GM18508 (cell line): ENCODE measurements around the gene SLF2.
A peak's percentile ranks its signal among the peaks of the same experiment; 100 is the strongest.

Source experiments
- ATAC-seq: cut with Tn5 transposase; IDR thresholded peaks from one replicate; pipeline ENCODE4 v1.9.1; 2021; ENCODE audit warnings: moderate number of reproducible peaks; ENCODE audit not compliant: insufficient read depth, unreplicated experiment

Gene SLF2, protein sequence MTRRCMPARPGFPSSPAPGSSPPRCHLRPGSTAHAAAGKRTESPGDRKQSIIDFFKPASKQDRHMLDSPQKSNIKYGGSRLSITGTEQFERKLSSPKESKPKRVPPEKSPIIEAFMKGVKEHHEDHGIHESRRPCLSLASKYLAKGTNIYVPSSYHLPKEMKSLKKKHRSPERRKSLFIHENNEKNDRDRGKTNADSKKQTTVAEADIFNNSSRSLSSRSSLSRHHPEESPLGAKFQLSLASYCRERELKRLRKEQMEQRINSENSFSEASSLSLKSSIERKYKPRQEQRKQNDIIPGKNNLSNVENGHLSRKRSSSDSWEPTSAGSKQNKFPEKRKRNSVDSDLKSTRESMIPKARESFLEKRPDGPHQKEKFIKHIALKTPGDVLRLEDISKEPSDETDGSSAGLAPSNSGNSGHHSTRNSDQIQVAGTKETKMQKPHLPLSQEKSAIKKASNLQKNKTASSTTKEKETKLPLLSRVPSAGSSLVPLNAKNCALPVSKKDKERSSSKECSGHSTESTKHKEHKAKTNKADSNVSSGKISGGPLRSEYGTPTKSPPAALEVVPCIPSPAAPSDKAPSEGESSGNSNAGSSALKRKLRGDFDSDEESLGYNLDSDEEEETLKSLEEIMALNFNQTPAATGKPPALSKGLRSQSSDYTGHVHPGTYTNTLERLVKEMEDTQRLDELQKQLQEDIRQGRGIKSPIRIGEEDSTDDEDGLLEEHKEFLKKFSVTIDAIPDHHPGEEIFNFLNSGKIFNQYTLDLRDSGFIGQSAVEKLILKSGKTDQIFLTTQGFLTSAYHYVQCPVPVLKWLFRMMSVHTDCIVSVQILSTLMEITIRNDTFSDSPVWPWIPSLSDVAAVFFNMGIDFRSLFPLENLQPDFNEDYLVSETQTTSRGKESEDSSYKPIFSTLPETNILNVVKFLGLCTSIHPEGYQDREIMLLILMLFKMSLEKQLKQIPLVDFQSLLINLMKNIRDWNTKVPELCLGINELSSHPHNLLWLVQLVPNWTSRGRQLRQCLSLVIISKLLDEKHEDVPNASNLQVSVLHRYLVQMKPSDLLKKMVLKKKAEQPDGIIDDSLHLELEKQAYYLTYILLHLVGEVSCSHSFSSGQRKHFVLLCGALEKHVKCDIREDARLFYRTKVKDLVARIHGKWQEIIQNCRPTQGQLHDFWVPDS

DNA sequence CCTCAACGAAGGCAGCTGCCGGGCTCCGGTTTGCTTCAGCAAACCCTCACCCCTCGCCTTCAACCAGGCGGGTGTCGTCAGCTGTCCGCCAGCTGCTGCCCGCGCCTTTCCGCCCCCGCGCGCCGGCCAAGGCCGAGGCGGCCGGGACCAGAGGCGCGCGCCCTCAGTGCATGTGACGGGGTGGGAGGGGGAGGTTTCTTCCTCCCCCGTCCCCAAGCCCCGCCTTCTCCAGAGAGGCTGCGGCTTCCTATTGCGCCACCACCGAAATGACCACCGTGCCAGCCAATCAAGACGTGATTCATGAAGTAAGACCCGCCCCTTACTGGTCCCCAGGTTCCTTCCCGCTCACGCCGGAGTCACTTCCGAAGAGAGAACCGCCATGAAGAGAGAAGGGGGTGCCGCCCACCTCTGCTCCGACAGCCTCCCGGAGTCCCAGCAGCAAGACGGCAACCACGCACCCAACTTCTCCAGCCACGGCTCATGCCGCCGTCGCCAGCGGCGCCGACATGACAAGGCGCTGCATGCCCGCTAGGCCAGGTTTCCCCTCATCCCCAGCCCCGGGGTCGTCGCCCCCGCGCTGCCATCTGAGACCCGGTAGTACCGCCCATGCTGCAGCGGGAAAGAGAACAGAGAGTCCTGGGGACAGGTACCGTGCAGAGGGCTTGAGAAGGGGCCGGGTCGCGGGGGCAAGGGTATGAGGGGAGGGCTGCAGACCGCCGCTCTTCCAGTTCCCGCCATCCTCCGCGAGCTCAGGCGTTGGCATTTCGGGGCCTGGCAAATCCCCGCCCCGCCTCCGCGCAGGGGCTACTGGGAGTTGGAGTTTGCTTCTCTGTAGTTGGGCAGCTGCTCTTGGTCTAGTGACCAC is at the start of gene SLF2:
Gene SLF2 (plus strand): TSS at position 359 of the 865 bp plus-strand sequence. CDS start 148 bp downstream, at position 507.
- peak; percentile 84 for ATAC-seq

DNA sequence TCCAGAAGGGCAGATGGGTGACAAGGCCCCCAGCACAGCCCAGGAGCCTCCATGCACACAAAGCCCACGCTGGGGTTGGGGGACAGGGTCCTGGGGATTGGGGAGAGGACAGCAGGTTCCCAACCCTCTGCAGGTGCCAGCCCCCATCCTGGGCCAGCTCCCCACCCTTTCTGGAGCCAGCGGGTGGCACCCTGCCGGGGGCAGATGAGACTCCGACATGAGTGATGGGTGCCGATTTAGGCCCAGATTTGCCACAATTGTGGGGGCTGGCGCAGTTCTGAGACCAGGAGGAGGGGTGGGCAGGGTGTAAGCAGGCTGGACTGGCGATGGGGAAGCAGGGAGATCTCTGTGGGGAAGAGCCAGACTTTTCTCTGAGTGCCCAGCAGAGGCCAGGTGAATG is 49.3 kb upstream of the SLF2 start:
- ATAC-seq: no peak

DNA sequence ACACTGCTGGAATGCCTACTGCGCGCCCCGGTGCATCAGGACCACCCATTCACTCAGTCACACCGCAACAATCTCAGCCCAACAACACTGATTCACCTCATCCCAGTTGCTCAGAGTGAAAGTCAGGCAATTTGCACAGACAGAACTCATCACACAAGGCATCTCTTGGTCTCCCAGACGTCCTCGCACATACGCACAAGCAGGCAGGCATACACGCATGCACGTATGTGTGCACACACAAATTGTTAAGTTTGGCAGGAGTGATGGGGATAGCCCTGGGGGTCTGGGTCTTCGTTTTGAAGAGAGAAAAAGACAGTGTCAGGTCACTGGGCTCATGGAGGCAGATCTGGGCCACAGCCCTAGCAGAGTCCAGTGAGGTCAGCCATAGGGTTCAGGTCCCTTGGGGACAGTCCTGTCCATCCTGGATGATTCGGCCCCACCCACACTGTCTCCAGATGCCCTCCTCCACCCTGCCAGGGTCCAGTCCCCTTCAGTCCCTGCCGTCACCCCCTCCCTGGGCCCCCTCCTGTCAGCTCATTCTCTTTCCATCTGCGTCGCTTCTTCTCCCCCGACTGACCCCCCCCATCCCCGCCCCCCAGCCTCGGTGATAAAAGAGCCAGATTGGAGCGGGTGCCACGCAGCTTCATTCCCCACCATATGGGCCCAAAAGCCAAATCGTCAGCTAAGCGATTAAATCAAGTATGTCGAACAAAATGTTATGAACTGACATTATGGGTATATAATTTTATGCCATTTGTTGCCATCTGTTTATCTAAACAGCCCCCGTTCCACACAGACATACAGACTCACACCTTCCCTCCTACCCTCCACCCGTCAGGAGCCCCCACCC is 48.5 kb upstream of the SLF2 start:
- no peak for ATAC-seq

DNA sequence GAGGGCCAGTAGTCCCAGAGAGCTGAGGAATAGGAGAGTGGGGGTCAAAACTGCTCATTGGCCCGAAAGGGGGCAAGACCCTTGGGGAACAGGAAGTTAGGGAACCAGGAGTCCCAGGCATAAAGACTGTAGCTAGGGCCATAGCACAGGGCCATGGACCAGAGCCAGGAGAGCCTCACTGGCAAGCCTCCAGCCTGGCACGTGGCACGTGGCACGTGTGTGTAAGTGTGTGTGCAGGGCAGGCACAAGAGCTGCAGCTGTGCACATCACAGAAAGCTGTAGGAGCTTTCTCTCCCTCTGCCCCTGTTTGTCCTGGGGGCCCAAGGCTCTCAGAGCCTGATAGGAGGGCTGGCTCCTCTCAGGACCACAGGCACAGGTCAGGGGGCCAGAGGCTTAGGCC is 47.8 kb upstream of the SLF2 start:
- ATAC-seq: no peak

DNA sequence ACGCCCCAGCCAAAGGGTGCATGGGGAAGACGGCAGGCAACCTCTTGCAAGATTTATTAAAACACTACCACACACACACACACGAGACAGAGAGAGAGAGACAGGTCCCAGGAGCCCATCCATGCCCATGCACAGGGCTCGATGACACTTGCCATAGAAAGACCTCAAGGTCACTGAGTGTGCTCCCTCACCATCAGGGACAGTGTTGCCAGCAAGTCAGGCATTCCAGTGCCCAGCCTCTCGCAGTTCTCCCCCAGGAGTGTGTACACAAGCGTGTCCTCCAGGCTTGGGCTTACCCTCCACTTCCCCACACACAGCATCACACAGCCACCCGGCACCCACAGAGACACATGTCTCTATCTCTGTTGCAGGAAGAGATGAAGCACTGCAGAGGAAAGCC is 46.8 kb upstream of the SLF2 start:
- ATAC-seq: no peak

DNA sequence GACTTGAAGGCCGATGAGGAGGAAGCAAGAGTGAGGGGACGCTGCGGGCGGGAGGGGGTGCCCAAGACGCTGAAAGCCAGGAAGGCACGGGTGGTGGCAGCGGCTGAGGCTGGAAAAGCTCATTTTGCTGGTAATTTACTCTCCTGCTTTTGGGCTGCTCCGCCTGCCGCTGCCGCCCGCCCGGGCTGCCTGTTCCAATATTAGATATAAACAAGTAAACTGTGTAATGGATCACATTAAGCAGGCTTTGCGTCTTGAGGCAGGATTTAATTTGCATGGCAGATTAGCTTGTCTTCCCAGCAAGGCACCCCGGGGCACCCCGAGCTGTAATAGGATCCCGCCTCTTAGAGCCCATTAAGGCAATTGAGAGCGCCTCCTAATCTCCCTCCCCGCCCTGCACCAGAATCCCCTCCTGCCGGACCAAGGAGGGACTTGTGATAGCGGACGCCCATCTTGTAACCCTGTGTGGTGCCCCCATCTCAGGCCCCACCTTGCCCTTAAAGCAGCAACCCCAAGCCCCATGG is 46.1 kb upstream of the SLF2 start:
- no peak for ATAC-seq

DNA sequence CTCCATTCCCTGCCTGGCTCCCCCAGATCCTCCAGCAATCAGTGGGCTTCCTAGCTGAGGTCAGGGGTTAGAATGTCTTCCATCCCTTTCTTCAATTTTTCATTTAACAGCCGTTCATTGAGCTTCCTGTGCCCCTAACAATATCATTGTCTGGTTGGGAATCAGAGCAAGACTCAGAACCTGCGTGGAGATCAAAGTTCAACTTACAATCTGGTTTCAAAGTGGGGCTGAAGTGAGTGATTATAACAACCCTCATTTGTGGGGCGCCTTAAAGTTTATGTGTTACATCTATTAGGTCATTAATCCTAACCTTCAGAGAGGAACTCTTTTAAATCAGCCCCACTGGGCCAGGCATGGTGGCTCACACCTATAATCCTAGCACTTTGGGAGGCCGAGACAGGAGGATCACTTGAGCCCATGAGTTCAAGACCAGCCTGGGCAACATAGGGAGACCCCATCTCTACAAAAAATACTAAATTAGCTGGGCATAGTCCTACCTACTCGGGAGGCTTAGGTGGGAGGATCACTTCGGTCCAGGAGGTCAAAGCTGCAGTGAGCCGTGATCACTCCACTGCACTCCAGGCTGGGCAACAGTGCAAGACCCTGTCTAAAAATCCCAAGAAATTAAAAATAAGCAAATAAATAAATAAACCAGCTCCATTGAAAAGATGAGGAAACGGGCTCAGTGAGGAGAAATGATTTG is 45.4 kb upstream of the SLF2 start:
- no peak for ATAC-seq

DNA sequence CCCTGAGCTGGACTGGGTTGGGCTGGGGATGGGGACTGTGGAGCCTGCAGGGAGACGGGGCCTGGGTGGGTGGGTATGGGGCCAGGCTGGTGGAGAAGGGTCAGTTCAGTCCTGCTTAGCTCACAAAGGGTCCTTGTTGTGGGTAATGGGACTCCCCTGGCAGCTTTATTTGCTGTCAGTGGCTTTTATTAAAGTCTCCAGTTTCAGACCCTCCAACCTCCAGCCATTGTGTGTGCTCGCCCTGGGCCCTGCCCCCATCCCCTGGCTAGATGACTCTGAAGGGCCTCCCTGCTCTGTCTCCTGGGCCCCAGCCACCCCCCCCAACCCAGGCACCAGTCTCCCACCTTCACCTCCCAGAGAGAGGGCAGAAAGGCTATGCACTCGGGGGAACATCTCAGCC is 44.4 kb upstream of the SLF2 start:
- no peak for ATAC-seq

DNA sequence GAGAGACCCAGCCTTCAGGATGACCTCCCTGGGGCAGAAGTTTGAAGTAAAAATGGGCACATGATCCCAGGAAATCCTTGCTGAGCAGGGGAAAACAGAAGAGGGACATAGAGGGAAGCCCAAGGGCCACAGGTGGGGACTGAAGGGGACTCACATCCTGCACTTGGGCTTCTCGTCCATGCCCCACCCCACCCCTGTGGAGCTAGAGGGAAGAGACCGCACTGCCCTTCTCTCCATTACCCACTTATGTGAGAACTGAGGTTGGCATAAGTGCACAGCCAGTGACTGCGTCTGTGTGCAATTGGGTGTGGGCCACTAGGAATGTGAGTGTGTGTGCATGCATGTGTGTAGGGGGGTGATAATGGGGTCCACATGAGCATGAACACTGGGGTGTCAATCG is 43.4 kb upstream of the SLF2 start:
- ATAC-seq: no peak

DNA sequence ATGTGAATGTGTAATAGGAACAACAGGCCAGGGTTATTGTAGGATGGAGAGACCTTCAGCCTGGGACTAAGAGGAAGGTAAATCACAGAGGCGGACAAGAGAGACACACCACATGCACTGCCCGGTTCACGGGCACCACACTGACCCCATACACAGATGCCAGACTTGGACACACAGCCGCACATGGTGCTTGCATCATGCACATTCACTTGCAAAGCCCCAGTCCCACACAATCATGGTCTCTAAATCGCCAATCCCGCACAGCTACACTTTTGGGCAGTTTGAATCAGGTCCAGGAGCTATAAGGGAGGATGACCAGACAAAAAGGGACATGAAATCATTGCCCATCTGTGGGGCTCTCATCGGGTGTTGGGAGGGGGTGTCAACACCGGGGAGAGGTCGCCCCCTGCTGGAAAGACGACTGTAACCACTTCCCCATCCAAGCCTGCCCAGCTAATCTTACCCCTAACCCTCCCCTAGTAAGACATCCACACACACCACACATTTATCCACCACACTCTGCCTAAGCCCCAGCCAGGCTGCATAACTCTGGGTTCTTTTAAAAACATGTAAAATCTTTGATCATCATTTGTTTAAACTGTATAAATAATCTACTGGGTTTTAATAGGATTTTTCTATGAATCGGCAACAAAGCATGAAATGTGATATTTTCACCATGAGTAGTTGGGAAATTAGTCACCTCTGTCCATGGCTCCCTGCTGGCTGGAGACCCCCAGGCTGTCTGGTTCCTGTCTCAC is 40.5 kb upstream of the SLF2 start:
- ATAC-seq: no peak

DNA sequence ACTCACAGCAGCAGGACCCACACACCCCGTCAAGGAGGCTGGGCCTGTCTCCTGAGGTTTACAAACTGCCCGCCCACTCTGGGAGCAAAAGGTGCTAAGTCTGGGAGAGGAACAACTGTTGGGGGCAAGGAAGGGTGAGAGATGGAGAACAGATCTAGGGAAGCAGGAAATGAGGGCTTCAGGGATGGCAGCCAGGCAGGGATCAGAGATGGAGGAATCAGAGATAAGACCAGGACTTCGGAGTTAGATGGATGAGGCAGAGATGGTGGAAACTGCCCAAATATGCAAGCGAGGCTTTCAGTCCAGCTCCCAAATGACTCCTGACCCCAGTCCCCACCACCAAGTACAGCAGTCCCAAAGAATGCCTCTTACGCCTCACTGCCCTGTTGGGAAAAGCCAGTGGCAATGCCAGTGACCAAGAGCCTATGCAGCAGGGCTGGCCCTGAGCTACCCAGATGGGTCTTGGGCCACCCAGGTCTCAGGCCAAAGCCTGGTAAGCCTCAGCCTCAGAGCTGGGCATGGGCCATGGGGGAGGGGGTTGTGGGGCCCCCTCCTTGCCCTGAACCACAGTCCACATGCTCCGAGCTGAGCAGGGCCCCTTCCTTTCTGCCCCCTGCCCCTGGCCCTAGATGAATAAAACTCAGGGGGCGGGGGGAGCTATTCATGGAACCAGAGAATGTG is 39.5 kb upstream of the SLF2 start:
- no peak for ATAC-seq

DNA sequence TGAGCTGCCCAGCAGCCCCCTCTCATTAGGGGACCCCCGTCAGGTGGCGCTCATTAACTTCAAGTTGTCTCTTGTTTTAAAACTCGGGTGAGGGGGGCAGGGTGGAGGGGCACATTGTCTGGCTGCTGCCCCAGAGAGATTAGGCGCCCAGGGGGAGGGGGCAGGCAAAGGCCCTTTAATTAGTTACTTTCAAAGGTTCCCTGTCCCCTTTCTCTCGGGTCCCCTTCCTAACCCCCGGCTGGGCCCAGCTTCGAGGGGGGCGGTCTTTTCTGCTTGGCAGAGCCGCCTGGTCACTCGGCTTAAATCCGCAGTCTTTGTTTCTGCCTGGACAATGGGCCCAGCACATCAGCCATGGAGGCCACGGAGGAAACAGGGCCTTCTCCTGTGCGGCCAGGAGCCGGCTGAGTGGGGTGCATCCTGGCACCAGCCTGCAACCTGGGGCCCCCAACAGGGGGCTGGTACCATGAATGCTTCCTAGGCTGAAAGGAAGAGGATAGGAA is 38.9 kb upstream of the SLF2 start:
- ATAC-seq: no peak

DNA sequence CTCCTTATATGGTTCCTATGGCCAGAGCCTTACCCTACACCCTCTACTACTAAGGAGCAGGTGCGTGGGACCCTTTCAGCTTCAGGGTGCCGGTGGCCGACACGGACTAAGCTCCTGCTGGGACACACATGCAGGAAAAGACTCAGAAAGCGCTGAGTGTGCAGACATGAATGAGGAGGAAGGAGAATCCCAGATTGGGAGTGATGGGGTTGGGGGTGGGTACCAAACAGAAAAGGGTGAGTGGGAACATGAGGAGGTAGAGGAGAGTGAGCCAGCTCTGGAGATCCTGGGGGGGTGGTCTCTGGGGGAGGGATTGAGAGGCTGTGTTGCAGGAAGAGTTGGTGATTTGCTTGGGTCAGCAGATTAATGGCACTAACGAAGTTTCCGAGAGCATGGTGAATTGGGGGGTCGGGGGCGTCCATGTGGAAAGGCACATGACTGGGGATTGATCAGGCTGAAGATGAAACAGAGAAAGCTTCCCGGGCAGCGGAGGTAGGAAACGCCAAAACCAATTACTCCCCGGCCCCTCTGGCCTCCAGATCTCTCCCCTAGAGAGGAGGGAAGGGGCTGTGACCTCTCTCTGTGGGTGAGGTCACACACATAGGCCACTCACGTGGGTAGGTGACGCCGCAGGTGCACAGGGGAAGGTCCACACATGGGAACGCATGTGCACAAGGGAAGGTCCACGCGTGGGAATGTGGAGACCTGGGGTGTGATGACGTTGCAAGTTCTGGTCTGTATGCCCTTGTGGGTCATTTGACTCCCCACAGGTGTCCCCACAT is 37.9 kb upstream of the SLF2 start:
- ATAC-seq: no peak

DNA sequence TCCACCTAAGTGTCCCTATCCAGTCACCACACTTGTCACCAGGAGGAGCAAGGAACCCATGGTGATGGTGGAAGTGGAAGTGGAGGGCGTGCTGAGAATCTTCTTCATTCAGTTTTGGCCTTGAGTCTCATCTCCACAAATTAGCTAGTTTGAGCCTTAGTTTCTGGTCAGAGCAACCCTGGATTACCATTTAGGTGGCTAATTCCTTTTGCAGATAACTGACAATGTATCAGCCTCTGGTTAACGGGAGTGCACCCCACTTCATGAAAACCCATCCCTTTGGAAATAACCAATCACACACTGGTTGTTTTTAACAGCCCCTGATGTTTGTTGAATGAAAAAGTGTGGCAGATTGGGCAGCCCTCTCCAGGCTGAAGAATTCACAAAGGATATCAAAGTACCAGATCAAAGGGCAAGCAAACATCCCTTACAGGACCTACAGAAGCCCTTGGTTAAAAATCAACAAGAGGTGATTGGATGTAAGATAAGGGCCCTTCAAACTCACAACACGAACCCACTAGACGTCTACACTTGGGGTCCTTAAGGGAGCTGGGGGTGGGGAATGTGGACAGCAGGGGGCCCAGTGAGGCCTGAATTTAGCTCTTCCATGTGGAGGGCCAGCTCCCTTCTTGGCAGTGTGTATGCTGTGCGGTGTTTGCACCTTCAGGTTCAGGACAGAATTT is 37.1 kb upstream of the SLF2 start:
- no peak for ATAC-seq
